IMR-90 (cell line): Measurements from ENCODE around the gene ATP9B. TPM values are rescaled to one million over a fixed set of nuclear protein-coding genes. Genes with fewer than 3 reads are reported as not detected.

Experiments
- ATAC-seq: fragments of 200-7000 bp; cut with Tn5 transposase; 2 replicates; pipeline ENCODE4 v1.9.1; 2020; ENCODE audit warnings: low read depth, mild to moderate bottlenecking, moderate library complexity
- BruUV-seq: library from RNA; stranded (reverse); fragments of 400-500 nt; replicated peaks from 2 replicates; lab custom pipeline; 2021; lab: Mats Ljungman, UMichigan
- CTCF ChIA-PET: fragments of 300-600 bp; formaldehyde crosslinking; extraction: SDS; loops from one replicate; lab custom pipeline; 2021; ENCODE audit warnings: antibody characterized with exemption; lab: Yijun Ruan, JAX
- POLR2A ChIA-PET: fragments of 300-600 bp; sonication (Branson Sonifier 250); formaldehyde crosslinking; loops from one replicate; lab custom pipeline; 2022; ENCODE audit warnings: antibody characterized with exemption; ENCODE audit not compliant: unreplicated experiment; lab: Charles Lee
- DNase-seq: peaks from one replicate; pipeline ENCODE4 v3.0.0; 2013
- H2AFZ ChIP-seq: replicated peaks from 2 replicates; pipeline ENCODE3; 2013; ENCODE audit warnings: low read length, mild to moderate bottlenecking; ENCODE audit not compliant: poor library complexity
- H2AK5ac ChIP-seq: 2 replicates; pipeline ENCODE4 v1.6.1; 2013; ENCODE audit warnings: low read depth, low read length, inconsistent platforms
- H2AK9ac ChIP-seq: replicated peaks from 2 replicates; pipeline ENCODE3; 2013; ENCODE audit warnings: mild to moderate bottlenecking, low read depth, low read length, moderate library complexity; ENCODE audit not compliant: poor library complexity
- H2BK120ac ChIP-seq: 2 replicates; pipeline ENCODE4 v1.6.1; 2013; ENCODE audit warnings: low read depth, low read length, inconsistent platforms
- H2BK15ac ChIP-seq: 3 replicates; pipeline ENCODE4 v1.6.1; 2013; ENCODE audit warnings: low read depth, low read length, inconsistent platforms
- H2BK20ac ChIP-seq: 2 replicates; pipeline ENCODE4 v1.6.1; 2013; ENCODE audit warnings: low read depth, mild to moderate bottlenecking, inconsistent platforms, low read length, moderate library complexity
- H2BK5ac ChIP-seq: 2 replicates; pipeline ENCODE4 v1.6.1; 2013; ENCODE audit warnings: mild to moderate bottlenecking, low read depth, low read length, inconsistent platforms; ENCODE audit not compliant: poor library complexity, severe bottlenecking
- H3K14ac ChIP-seq: replicated peaks from 2 replicates; pipeline ENCODE4 v1.6.1; 2013; ENCODE audit warnings: low read depth, low read length, inconsistent platforms
- H3K18ac ChIP-seq: 2 replicates; pipeline ENCODE4 v1.6.1; 2013; ENCODE audit warnings: low read depth, low read length, control low read depth
- H3K23ac ChIP-seq: 2 replicates; pipeline ENCODE4 v1.6.1; 2013; ENCODE audit warnings: low read depth, low read length, inconsistent platforms
- H3K27ac ChIP-seq: 2 replicates; pipeline ENCODE4 v1.5.1; 2013; ENCODE audit warnings: mild to moderate bottlenecking, control low read depth, low read length; ENCODE audit not compliant: insufficient read depth
- H3K27me3 ChIP-seq: 2 replicates; pipeline ENCODE4 v1.6.1; 2013; ENCODE audit warnings: low read length; ENCODE audit not compliant: control insufficient read depth, insufficient read depth
- H3K36me3 ChIP-seq: 2 replicates; pipeline ENCODE4 v1.6.1; 2013; ENCODE audit warnings: low read length, mixed read lengths; ENCODE audit not compliant: control insufficient read depth, insufficient read depth
- H3K4ac ChIP-seq: 2 replicates; pipeline ENCODE4 v1.6.1; 2013; ENCODE audit warnings: low read depth, low read length, inconsistent platforms
- H3K4me1 ChIP-seq: 2 replicates; pipeline ENCODE4 v1.6.1; 2013; ENCODE audit warnings: low read length, mixed read lengths; ENCODE audit not compliant: control insufficient read depth, insufficient read depth
- H3K4me2 ChIP-seq: 2 replicates; pipeline ENCODE4 v1.6.1; 2013; ENCODE audit warnings: low read depth, mild to moderate bottlenecking, control low read depth, low read length, moderate library complexity
- H3K4me3 ChIP-seq: 2 replicates; pipeline ENCODE4 v1.5.1; 2013; ENCODE audit warnings: low read depth, mild to moderate bottlenecking, control low read depth, low read length, moderate library complexity; ENCODE audit not compliant: insufficient read depth
- H3K56ac ChIP-seq: 2 replicates; pipeline ENCODE4 v1.6.1; 2013; ENCODE audit warnings: low read length, inconsistent platforms; ENCODE audit not compliant: insufficient read depth; ENCODE audit errors: extremely low read depth
- H3K79me1 ChIP-seq, 2 experiments: 2 replicates each; pipeline ENCODE4 v1.6.1; 2013; ENCODE audit warnings: low read length in 2 of 2, inconsistent platforms in 1 of 2, low read depth in 1 of 2
- H3K9ac ChIP-seq: 2 replicates; pipeline ENCODE4 v1.6.1; 2013; ENCODE audit warnings: low read depth, low read length, control low read depth
- H3K9me1 ChIP-seq: 2 replicates; pipeline ENCODE4 v1.6.1; 2013; ENCODE audit warnings: low read length, inconsistent platforms; ENCODE audit not compliant: insufficient read depth
- H3K9me3 ChIP-seq: 2 replicates; pipeline ENCODE4 v1.6.1; 2013; ENCODE audit warnings: low read length; ENCODE audit not compliant: control insufficient read depth, insufficient read depth
- H4K20me1 ChIP-seq: 2 replicates; pipeline ENCODE4 v1.6.1; 2013; ENCODE audit warnings: low read length, inconsistent platforms; ENCODE audit not compliant: insufficient read depth
- H4K5ac ChIP-seq: 2 replicates; pipeline ENCODE4 v1.6.1; 2013; ENCODE audit warnings: mild to moderate bottlenecking, low read depth, low read length, control low read depth
- H4K8ac ChIP-seq, 2 experiments: 2 replicates each; pipeline ENCODE4 v1.6.1; 2013; ENCODE audit warnings: low read depth in 2 of 2, low read length in 2 of 2, control low read depth in 1 of 2, inconsistent platforms in 1 of 2
- H4K91ac ChIP-seq: 2 replicates; pipeline ENCODE4 v1.6.1; 2013; ENCODE audit warnings: low read depth, low read length, inconsistent platforms; ENCODE audit not compliant: insufficient read depth
- CEBPB ChIP-seq: IDR thresholded peaks from 2 replicates; pipeline ENCODE4 v1.6.1; 2012; ENCODE audit warnings: low read depth, low read length, improper control_type of control experiment
- CHD1 ChIP-seq: IDR thresholded peaks from 2 replicates; pipeline ENCODE4 v1.6.1; 2012; ENCODE audit warnings: low read depth, low read length, improper control_type of control experiment
- FOS ChIP-seq: fragments of 150-350 bp; IDR thresholded peaks from 2 replicates; pipeline ENCODE4 v1.6.1; 2016; ENCODE audit warnings: low read depth, low read length
- MAZ ChIP-seq: IDR thresholded peaks from 2 replicates; pipeline ENCODE4 v1.6.1; 2012; ENCODE audit warnings: low read depth, mild to moderate bottlenecking, low read length, improper control_type of control experiment, moderate library complexity, borderline replicate concordance
- NFE2L2 ChIP-seq: fragments of 150-350 bp; IDR thresholded peaks from 2 replicates; pipeline ENCODE4 v1.6.1; 2016; ENCODE audit warnings: low read depth, mild to moderate bottlenecking, low read length
- RCOR1 ChIP-seq: IDR thresholded peaks from 2 replicates; pipeline ENCODE4 v1.6.1; 2012; ENCODE audit warnings: mild to moderate bottlenecking, low read length, improper control_type of control experiment; ENCODE audit not compliant: insufficient replicate concordance
- WGBS, 2 experiments: methylation state at CpG; one replicate each; pipeline versions ENCODE4 v1.1.5 to v1.1.7; 2013; ENCODE audit warnings: missing lambda C conversion rate in 2 of 2; ENCODE audit not compliant: insufficient read length in 1 of 2; ENCODE audit errors: extremely low coverage in 2 of 2; 5-methylcytosine and 5-hydroxymethylcytosine counted together
- dilution Hi-C: fragments of 300-500 bp; cut with HindIII; formaldehyde crosslinking; loops from one replicate; pipeline ENCODE4 v1.14.3; 2018; ENCODE audit warnings: low sequenced_read_pairs; ENCODE audit not compliant: unreplicated experiment
- in situ Hi-C: fragments of 300-500 bp; cut with MboI; formaldehyde crosslinking; loops from 3 replicates; pipeline ENCODE4 v1.14.3; 2019; ENCODE audit warnings: low sequenced_read_pairs, inconsistent platforms, mixed read lengths
- intact Hi-C: fragments of 100-400 bp; cut with micrococcal nuclease; formaldehyde crosslinking; loops from 2 replicates; pipeline ENCODE4 v1.10.0; 2022
- polyA plus RNA-seq, 3 experiments: library from polyadenylated mRNA; depleted of rRNA; stranded (reverse); fragments of >200 nt; gene quantifications; 2 replicates each; pipeline ENCODE4 v1.2.3, GENCODE V29; 2012; ENCODE audit warnings: low replicate concordance in 1 of 3
- total RNA-seq: library from RNA; depleted of rRNA; stranded (reverse); fragments of >200 nt; gene quantifications from 2 replicates; pipeline ENCODE4 v1.2.3, GENCODE V29; 2012
- TF ChIP-seq, protein P1 (sequence below): fragments of 150-350 bp; IDR thresholded peaks from 2 replicates; pipeline ENCODE4 v1.6.1; 2016; ENCODE audit warnings: low read depth, mild to moderate bottlenecking, low read length, moderate library complexity, borderline replicate concordance

ATP9B gene
- total and polyA plus RNA-seq, 2 of the 4 experiments (the other 2 are of a cell fraction): 11.0 to 11.5 TPM

DNA sequence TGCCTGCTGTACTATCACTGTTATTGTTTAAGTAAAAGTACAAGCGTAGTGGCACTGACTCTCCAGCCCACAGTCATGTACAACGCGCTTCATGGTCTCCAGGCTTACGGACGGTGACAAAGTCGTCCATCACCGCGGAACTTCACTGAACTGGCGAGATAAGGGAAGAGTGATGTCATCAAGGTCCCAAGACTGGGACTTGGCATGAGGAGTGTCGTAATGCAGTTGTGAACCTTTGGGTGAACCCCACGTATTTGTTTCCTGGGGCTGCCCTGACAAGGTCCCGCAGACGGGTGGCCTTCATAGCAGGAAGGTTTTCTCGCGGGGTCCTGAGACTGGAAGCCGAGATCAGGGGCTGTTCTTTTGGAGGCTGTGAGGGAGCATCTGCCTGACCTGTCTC lies 343.8 kb downstream of the ATP9B start (continued):
- TF ChIP-seq, protein P1, sequence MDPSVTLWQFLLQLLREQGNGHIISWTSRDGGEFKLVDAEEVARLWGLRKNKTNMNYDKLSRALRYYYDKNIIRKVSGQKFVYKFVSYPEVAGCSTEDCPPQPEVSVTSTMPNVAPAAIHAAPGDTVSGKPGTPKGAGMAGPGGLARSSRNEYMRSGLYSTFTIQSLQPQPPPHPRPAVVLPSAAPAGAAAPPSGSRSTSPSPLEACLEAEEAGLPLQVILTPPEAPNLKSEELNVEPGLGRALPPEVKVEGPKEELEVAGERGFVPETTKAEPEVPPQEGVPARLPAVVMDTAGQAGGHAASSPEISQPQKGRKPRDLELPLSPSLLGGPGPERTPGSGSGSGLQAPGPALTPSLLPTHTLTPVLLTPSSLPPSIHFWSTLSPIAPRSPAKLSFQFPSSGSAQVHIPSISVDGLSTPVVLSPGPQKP: no peak
- TF ChIP-seq RCOR1 (no peak), NFE2L2 (no peak)

DNA sequence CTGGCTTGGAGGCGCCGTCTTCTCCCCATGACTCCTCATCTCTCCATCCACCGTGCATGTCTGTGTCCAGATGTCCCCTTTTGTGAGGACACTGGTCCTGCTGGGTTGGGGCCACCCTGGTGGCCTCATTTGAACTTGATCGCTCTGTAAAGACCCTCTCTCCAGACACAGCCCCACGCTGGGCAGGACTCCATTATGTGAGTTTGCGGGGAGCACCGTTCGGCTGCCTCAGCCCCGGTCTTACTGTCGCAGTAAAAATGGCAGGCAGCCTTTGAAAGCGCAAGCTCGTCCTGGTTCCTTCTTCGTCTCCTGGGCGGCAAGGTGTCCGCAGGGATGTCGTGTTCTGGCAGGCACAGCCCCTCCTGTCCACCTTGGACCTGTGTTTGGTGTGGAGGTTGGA lies 344.2 kb downstream of the ATP9B start:
- dilution Hi-C loops (no loop called here), intact Hi-C loops (no loop called here), in situ Hi-C loops (no loop called here)
- DNase-seq (no peak), ATAC-seq (no peak)
- Histone ChIP-seq H3K4ac (no peak overlapping the region), H3K9me1 (no peaks in the 10 kb centered on the region), H3K56ac (no peak overlapping the region), H2BK15ac (no peak overlapping the region), H3K9me3 (no peaks in the 10 kb centered on the region), H3K79me1 (no peaks in the 10 kb centered on the region), H3K23ac (no peak overlapping the region), H4K20me1 (no peaks in the 10 kb centered on the region), H3K27ac (no peak overlapping the region), H3K9ac (no peak overlapping the region), H2BK5ac (no peak overlapping the region), H4K8ac (no peak overlapping the region), H2AFZ (no peak overlapping the region), H2AK9ac (peak overlapping the region; percentile 16), H3K27me3 (no peaks in the 10 kb centered on the region), H3K18ac (no peak overlapping the region), H2BK120ac (no peak overlapping the region), H4K91ac (no peak overlapping the region), H3K14ac (no peak overlapping the region), H3K36me3 (peaks cover 14% of the 10 kb centered on the region; the same call in 1 of the 2 replicates), H3K4me1 (no peaks in the 10 kb centered on the region), H3K4me2 (no peak overlapping the region), H2AK5ac (no peak overlapping the region), H2BK20ac (no peak overlapping the region), H4K5ac (no peak overlapping the region), H3K4me3 (no peak overlapping the region)
- BruUV-seq: no TSS peak
- TF ChIP-seq CEBPB (no peak), FOS (no peak), RCOR1 (no peak), CHD1 (no peak), MAZ (no peak)
- 93% methylated on average over 5 of the region's 16 CpGs; no CpG with 5 or more reads in 1 of the 2 experiments for WGBS, 2 experiments
- POLR2A ChIA-PET: no interaction called here
- CTCF ChIA-PET: no interaction called here
